ENCODE data around the gene C6orf120.

DNA sequence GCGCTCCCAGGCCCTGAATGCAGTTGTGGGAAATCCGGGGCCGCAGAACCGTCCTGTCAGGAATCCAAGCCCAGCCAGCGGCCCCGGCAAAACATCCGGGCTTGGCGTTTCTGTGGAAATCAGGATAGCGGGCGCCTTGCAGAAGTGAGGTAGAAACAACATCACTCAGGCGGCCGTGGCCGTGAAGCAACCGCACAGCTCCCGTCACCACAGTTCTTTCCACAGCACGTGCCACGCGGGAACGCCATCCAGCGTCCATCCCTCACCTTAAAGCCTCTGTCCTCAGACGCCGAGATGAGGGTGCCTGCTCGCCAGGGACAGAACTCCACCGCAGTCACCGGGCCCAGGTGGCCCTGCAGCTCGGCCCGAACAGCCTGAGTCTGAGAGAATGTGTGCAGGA is 34.2 kb upstream of the C6orf120 start:
- TF ChIP-seq, protein P1, sequence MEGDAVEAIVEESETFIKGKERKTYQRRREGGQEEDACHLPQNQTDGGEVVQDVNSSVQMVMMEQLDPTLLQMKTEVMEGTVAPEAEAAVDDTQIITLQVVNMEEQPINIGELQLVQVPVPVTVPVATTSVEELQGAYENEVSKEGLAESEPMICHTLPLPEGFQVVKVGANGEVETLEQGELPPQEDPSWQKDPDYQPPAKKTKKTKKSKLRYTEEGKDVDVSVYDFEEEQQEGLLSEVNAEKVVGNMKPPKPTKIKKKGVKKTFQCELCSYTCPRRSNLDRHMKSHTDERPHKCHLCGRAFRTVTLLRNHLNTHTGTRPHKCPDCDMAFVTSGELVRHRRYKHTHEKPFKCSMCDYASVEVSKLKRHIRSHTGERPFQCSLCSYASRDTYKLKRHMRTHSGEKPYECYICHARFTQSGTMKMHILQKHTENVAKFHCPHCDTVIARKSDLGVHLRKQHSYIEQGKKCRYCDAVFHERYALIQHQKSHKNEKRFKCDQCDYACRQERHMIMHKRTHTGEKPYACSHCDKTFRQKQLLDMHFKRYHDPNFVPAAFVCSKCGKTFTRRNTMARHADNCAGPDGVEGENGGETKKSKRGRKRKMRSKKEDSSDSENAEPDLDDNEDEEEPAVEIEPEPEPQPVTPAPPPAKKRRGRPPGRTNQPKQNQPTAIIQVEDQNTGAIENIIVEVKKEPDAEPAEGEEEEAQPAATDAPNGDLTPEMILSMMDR (IDR thresholded peaks at IDR 0.05), result no peak
- TF ChIP-seq POLR2A (IDR thresholded peaks at IDR 0.05), result no peak
